Mesenchymal stem cell (in vitro differentiated cells and primary cell): ENCODE measurements around the gene DNAJC3.

Experiments used
- DNase-seq: peaks from one replicate; pipeline ENCODE4 v3.0.0-alpha.2; 2013
- H2AFZ ChIP-seq: one replicate; pipeline ENCODE4 v1.6.1; 2013; ENCODE audit warnings: low read depth, mild to moderate bottlenecking, control low read depth, inconsistent platforms, low read length, moderate library complexity
- H2AK5ac ChIP-seq: 2 replicates; pipeline ENCODE4 v1.6.1; 2013; ENCODE audit warnings: low read length, moderate library complexity, mild to moderate bottlenecking, inconsistent platforms; ENCODE audit not compliant: severe bottlenecking
- H2BK120ac ChIP-seq: one replicate; pipeline ENCODE4 v1.6.1; 2013; ENCODE audit warnings: low read depth, mild to moderate bottlenecking, inconsistent platforms, low read length, moderate library complexity
- H2BK12ac ChIP-seq, 2 experiments: one replicate each; pipeline ENCODE4 v1.6.1; 2013; ENCODE audit warnings: inconsistent platforms in 2 of 2, low read length in 2 of 2, mild to moderate bottlenecking in 2 of 2, moderate library complexity in 2 of 2, control low read depth in 1 of 2
- H2BK15ac ChIP-seq: one replicate; pipeline ENCODE4 v1.6.1; 2013; ENCODE audit warnings: mild to moderate bottlenecking, low read depth, inconsistent platforms; ENCODE audit not compliant: poor library complexity, severe bottlenecking
- H2BK5ac ChIP-seq: 2 replicates; pipeline ENCODE4 v1.6.1; 2013; ENCODE audit warnings: low read depth, mild to moderate bottlenecking, low read length, control low read depth, inconsistent platforms; ENCODE audit not compliant: poor library complexity, severe bottlenecking
- H3K14ac ChIP-seq, 2 experiments: one replicate each; pipeline ENCODE4 v1.6.1; 2013; ENCODE audit warnings: inconsistent platforms in 2 of 2, low read length in 2 of 2, control low read depth in 1 of 2, mild to moderate bottlenecking in 1 of 2, moderate library complexity in 1 of 2
- H3K18ac ChIP-seq, 2 experiments: one replicate each; pipeline ENCODE4 v1.6.1; 2013; ENCODE audit warnings: inconsistent platforms in 2 of 2, low read length in 2 of 2, control low read depth in 1 of 2, low read depth in 1 of 2, mild to moderate bottlenecking in 1 of 2
- H3K23ac ChIP-seq, 2 experiments: one replicate each; pipeline ENCODE4 v1.6.1; 2013; ENCODE audit warnings: inconsistent platforms in 2 of 2, low read length in 2 of 2, mild to moderate bottlenecking in 2 of 2, moderate library complexity in 2 of 2, control low read depth in 1 of 2
- H3K27ac ChIP-seq: 2 replicates; pipeline ENCODE4 v1.5.1; 2013; ENCODE audit warnings: mild to moderate bottlenecking, moderate library complexity, low read length, control low read depth, inconsistent platforms; ENCODE audit not compliant: poor library complexity, severe bottlenecking
- H3K27me3 ChIP-seq, 2 experiments: 2 replicates each; pipeline versions ENCODE4 v1.6.1 to v1.7.0; 2013; ENCODE audit warnings: low read length in 2 of 2, mild to moderate bottlenecking in 2 of 2, moderate library complexity in 2 of 2, control low read depth in 1 of 2, inconsistent platforms in 1 of 2; ENCODE audit not compliant: control insufficient read depth in 1 of 2, insufficient read depth in 1 of 2
- H3K36me3 ChIP-seq, 2 experiments: 2 replicates each; pipeline versions ENCODE4 v1.6.1 to v1.7.0; 2013; ENCODE audit warnings: low read length in 2 of 2, control low read depth in 1 of 2, inconsistent platforms in 1 of 2, low read depth in 1 of 2, mild to moderate bottlenecking in 1 of 2; ENCODE audit not compliant: insufficient read depth in 2 of 2, control insufficient read depth in 1 of 2
- H3K4ac ChIP-seq, 2 experiments: one replicate each; pipeline ENCODE4 v1.6.1; 2013; ENCODE audit warnings: inconsistent platforms in 2 of 2, low read length in 2 of 2, mild to moderate bottlenecking in 2 of 2, moderate library complexity in 2 of 2, control low read depth in 1 of 2, low read depth in 1 of 2
- H3K4me1 ChIP-seq: 2 replicates; pipeline ENCODE4 v1.6.1; 2013; ENCODE audit warnings: low read depth, low read length, control low read depth; ENCODE audit not compliant: control insufficient read depth, insufficient read depth
- H3K4me2 ChIP-seq: 2 replicates; pipeline ENCODE4 v1.6.1; 2013; ENCODE audit warnings: low read length, mild to moderate bottlenecking, inconsistent platforms; ENCODE audit not compliant: poor library complexity, severe bottlenecking
- H3K4me3 ChIP-seq, 2 experiments: 2 replicates each; pipeline versions ENCODE4 v1.5.1 to v1.7.0; 2013; ENCODE audit warnings: low read length in 2 of 2, mild to moderate bottlenecking in 2 of 2, control low read depth in 1 of 2, low read depth in 1 of 2; ENCODE audit not compliant: insufficient read depth in 1 of 2
- H3K79me1 ChIP-seq: replicated peaks from 2 replicates; pipeline ENCODE4 v1.6.1; 2013; ENCODE audit warnings: mild to moderate bottlenecking, control low read depth, low read length, inconsistent platforms; ENCODE audit not compliant: poor library complexity, severe bottlenecking
- H3K9ac ChIP-seq: 2 replicates; pipeline ENCODE4 v1.7.0; 2013; ENCODE audit warnings: mild to moderate bottlenecking, low read length, moderate library complexity
- H3K9me3 ChIP-seq: 2 replicates; pipeline ENCODE4 v1.7.0; 2013; ENCODE audit warnings: mild to moderate bottlenecking, low read length; ENCODE audit not compliant: control insufficient read depth
- H4K8ac ChIP-seq: one replicate; pipeline ENCODE4 v1.6.1; 2013; ENCODE audit warnings: inconsistent platforms, mild to moderate bottlenecking, low read length, moderate library complexity
- H4K91ac ChIP-seq: one replicate; pipeline ENCODE4 v1.6.1; 2013; ENCODE audit warnings: mild to moderate bottlenecking, low read length, inconsistent platforms
- WGBS: methylation state at CpG from one replicate; pipeline ENCODE4 v1.1.7; 2013; ENCODE audit warnings: mixed read lengths; 5-methylcytosine and 5-hydroxymethylcytosine counted together

Gene DNAJC3

DNA sequence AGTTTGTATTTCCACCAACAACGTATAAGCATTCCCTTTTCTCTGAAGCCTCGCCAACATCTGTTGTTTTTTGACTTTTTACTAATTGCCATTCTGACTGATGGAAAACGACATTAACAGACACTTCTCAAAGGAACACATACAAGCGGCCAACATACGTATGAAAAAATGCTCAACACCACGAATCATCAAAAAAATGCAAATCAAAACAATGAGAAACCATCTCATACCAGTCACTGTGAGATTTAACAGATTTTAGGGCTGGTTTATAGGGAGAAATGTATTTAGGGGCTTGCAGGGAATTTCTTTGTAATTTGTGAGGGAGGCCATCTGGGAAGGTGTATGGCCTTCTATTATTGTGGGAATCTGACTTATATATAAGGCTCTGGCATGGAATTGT lies 29.6 kb upstream of the DNAJC3 start:
- Histone ChIP-seq H3K79me1 (peaks cover 3% of the 10 kb centered on the region), H2BK120ac (no peak overlapping the region), H3K4me2 (no peak overlapping the region), H3K27me3 (no peaks in the 10 kb centered on the region), H2BK15ac (no peak overlapping the region), H3K4me1 (no peaks in the 10 kb centered on the region), H2AK5ac (no peak overlapping the region), H2BK5ac (no peak overlapping the region), H3K4ac (no peak overlapping the region), H3K36me3 (no peaks in the 10 kb centered on the region), H4K8ac (no peak overlapping the region), H2AFZ (no peak overlapping the region), H3K14ac (no peak overlapping the region), H3K27ac (no peak overlapping the region), H3K9ac (no peak overlapping the region), H4K91ac (no peak overlapping the region), H3K23ac (no peak overlapping the region), H2BK12ac (no peak overlapping the region), H3K4me3 (no peak overlapping the region), H3K9me3 (no peaks in the 10 kb centered on the region), H3K18ac (no peak overlapping the region)
- no peak for DNase-seq
- WGBS, result 92% methylated on average over 5 of the region's 6 CpGs

- no peaks in the 10 kb centered on the region for H3K79me1 ChIP-seq
- no peak overlapping the region for H3K4ac ChIP-seq
- no peak overlapping the region for H2BK12ac ChIP-seq
- DNase-seq, result no peak
- H4K91ac ChIP-seq, result no peak overlapping the region
- no peak overlapping the region for H4K8ac ChIP-seq
- H2BK15ac ChIP-seq, result no peak overlapping the region
- no peaks in the 10 kb centered on the region for H3K36me3 ChIP-seq
- H3K23ac ChIP-seq, result no peak overlapping the region
- no peak overlapping the region for H3K9ac ChIP-seq
- no peaks in the 10 kb centered on the region for H3K4me1 ChIP-seq
- no peak overlapping the region for H3K27ac ChIP-seq
- H2AFZ ChIP-seq, result no peak overlapping the region
- H3K27me3 ChIP-seq, result peaks cover 0 to 6% of the 10 kb centered on the region in 2 experiments
- no peaks in the 10 kb centered on the region for H3K9me3 ChIP-seq
- WGBS, result 90% methylated on average over 3 of the region's 5 CpGs
- no peak overlapping the region for H3K14ac ChIP-seq
- H2BK5ac ChIP-seq, result no peak overlapping the region
- no peak overlapping the region for H3K4me3 ChIP-seq
- no peak overlapping the region for H2AK5ac ChIP-seq
- no peak overlapping the region for H2BK120ac ChIP-seq
- no peak overlapping the region for H3K18ac ChIP-seq
- no peak overlapping the region for H3K4me2 ChIP-seq
These were observed 26.2 kb upstream of the DNAJC3 start for GRCh38 chr13:95650696-95651095.

- Histone ChIP-seq H2BK5ac (no peak overlapping the region), H3K4me1 (no peaks in the 10 kb centered on the region), H3K14ac (no peak overlapping the region), H3K4me2 (no peak overlapping the region), H2BK120ac (no peak overlapping the region), H3K9me3 (no peaks in the 10 kb centered on the region), H3K4me3 (no peak overlapping the region), H3K36me3 (no peaks in the 10 kb centered on the region), H2AK5ac (no peak overlapping the region), H3K27me3 (peaks cover 0 to 6% of the 10 kb centered on the region in 2 experiments), H3K79me1 (no peaks in the 10 kb centered on the region), H2BK15ac (no peak overlapping the region), H3K9ac (no peak overlapping the region), H4K8ac (no peak overlapping the region), H3K27ac (no peak overlapping the region), H2BK12ac (no peak overlapping the region), H2AFZ (no peak overlapping the region), H3K18ac (no peak overlapping the region), H4K91ac (no peak overlapping the region), H3K23ac (no peak overlapping the region), H3K4ac (no peak overlapping the region)
- no peak for DNase-seq
- no CpG with 5 or more reads among the region's 1 CpG for WGBS
These were observed 24.6 kb upstream of the DNAJC3 start for GRCh38 chr13:95652244-95652764.

DNA sequence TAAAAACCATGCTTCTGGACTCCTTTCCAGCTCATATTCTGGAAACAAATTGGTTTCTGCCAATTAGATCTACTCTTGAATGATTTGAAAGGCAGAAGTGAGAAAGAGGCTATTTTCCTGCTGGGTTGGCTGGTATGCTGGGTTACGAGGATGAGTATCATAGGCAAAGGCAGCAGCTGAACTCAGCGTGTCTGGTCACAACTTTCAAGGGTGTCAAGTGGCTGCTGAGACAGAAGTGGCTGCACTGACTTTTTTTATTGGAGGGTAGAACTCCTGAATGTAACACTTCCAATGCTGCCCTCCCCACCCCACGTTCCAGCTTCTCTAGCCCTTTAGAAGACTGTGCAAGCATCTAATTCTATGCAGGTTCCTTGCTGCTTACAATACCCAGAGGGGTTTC lies 24.1 kb upstream of the DNAJC3 start:
- no peaks in the 10 kb centered on the region for H3K36me3 ChIP-seq
- peaks cover 0 to 6% of the 10 kb centered on the region in 2 experiments for H3K27me3 ChIP-seq
- H2BK120ac ChIP-seq, result no peak overlapping the region
- no peak overlapping the region for H4K8ac ChIP-seq
- H2BK5ac ChIP-seq, result no peak overlapping the region
- no peak overlapping the region for H3K23ac ChIP-seq
- no peak overlapping the region for H2AFZ ChIP-seq
- H3K4me3 ChIP-seq, result no peak overlapping the region
- H3K4me1 ChIP-seq, result no peaks in the 10 kb centered on the region
- no peak overlapping the region for H3K4me2 ChIP-seq
- WGBS, result 45% methylated on average over 3 of the region's 3 CpGs
- no peak for DNase-seq
- no peak overlapping the region for H2AK5ac ChIP-seq
- no peak overlapping the region for H2BK12ac ChIP-seq
- no peak overlapping the region for H2BK15ac ChIP-seq
- H3K9ac ChIP-seq, result no peak overlapping the region
- H3K4ac ChIP-seq, result no peak overlapping the region
- no peak overlapping the region for H3K18ac ChIP-seq
- H3K9me3 ChIP-seq, result no peaks in the 10 kb centered on the region
- no peak overlapping the region for H3K27ac ChIP-seq
- H4K91ac ChIP-seq, result no peak overlapping the region
- H3K14ac ChIP-seq, result no peak overlapping the region
- H3K79me1 ChIP-seq, result no peaks in the 10 kb centered on the region
